Measurements from ENCODE around the gene KCND1.

The KCND1 gene

GRCh38 chrX:48974033-48974432, 2.4 kb upstream of the KCND1 start:
- DNase-seq: no peak

DNA sequence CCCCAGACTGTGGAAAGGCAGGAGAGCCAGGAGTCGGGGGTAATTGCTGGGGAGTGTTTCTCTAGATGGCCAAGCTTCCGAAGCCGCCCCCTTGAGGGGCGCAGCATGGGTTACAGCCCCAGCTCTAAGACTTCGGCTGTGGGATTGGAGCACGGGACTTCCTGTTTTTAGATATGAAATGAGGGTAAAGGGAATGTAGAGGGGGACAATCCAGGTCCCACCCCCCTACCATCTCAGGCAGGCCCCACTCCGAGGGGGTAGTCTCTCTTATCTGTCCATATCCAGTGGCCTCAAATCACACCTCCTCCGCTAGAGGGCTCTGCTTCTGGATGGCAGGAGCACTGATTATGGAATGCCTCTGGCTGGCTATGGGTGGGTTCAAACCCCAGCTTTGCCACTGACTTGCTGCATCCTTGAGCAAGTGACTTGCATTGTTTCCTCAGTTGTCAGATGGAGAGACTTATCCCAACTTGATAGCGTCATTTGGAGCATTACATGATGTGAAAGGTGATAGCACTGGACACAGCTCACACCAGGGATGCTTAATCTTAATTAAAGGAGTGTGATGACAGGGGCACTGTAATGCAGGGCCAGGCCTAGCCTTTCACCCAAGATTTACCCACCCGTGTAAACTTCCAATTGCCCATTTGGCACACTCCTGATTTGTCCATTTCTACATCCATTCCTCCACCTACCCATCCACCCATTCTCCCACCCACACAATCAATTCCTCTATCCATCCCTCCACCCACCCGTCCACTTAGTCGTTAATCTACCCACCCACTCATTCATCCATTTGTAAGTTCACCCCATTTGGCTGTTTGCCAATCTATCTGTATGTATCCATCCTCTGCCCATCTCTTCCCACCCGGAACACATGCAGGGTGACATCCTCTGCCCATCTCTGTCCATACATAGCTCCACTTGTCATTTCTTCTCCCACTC, 848 bp upstream of the KCND1 start:
- peak; percentile 57 for DNase-seq

GRCh38 chrX:48969471-48969870, 2.2 kb downstream of the KCND1 start:
- no peak for DNase-seq

- DNase-seq: no peak
Measured at GRCh38 chrX:48968377-48968776, 3.3 kb downstream of the KCND1 start.

GRCh38 chrX:48966796-48967579, 4.7 kb downstream of the KCND1 start:
- DNase-seq: peak; percentile 48

GRCh38 chrX:48965959-48966358, 5.7 kb downstream of the KCND1 start:
- DNase-seq: no peak

DNA sequence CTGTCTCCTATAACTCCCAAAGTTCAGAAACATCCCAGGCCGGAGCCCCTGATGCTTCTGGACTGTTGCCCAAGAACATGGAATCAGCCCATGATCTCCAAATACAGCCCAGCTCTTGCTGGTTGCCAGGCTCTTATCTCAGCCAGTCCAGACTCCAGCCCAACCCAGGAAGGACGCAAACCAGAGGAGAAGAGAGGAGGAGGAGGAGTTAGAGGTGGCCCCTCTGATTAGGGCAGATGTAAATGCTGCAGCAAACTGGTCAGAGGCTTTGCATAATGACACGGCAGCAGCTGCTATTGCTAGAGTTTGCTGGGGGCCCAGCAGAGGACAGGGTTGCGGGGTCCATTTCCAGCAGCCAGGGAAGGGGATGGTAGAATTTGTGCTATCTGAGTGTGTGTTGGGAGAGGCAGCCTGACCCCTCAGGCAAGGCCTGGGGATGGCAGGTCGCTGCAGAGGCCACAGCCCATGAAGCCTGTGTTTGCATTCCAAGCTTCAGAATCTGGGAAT, 10.0 kb downstream of the KCND1 start:
- no peak for DNase-seq

- no peak for DNase-seq
Measured at GRCh38 chrX:48960291-48960690, 11.4 kb downstream of the KCND1 start.

DNA sequence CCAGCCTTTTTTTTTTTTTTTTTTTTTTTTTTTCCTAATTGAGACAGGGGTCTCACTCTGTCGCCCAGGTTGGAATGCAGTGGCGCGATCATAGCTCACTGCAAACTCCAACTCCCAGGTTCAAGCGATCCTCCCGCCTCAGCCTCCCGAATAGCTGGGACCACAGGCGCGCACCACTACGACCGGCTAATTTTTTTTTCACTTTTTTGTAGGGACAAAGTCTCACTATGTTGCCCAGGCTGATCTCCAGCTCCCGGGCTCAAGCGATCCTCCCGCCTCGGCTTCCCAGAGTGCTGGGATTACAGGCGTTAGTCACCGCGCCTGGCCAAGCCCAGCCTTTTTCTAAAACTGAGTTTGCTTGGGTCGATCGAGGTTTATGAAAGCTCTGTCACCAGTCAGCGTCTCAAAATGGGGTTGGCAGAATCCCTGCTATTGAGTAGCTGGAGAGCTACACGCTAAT, 13.0 kb downstream of the KCND1 start:
- DNase-seq: peak; percentile 60

GRCh38 chrX:48957827-48958634, 13.6 kb downstream of the KCND1 start:
- DNase-seq: peak; percentile 98

DNA sequence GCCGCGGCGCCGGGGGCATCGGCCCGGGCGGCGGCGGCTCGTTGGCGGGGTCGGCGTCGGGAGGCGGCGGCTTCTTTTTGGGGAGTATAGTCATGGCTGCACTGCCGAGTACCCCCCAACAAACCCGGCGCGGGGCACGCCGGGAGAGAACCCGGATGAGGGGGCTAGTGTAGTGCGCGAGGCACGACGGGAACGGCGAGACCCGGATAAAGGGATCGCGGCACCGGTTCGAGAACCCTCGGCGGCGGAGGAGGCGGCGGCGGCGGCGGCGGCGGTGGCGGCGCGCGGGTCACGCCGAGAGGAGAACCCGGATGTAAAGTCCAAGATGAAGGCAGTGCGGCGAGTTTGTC, 14.2 kb downstream of the KCND1 start, which contains the start of gene OTUD5:
OTUD5 (minus strand) TSS at position 131 of the 350 bp plus-strand sequence; CDS start at position 94, 37 bp downstream.
- peak; percentile 50 for DNase-seq

DNA sequence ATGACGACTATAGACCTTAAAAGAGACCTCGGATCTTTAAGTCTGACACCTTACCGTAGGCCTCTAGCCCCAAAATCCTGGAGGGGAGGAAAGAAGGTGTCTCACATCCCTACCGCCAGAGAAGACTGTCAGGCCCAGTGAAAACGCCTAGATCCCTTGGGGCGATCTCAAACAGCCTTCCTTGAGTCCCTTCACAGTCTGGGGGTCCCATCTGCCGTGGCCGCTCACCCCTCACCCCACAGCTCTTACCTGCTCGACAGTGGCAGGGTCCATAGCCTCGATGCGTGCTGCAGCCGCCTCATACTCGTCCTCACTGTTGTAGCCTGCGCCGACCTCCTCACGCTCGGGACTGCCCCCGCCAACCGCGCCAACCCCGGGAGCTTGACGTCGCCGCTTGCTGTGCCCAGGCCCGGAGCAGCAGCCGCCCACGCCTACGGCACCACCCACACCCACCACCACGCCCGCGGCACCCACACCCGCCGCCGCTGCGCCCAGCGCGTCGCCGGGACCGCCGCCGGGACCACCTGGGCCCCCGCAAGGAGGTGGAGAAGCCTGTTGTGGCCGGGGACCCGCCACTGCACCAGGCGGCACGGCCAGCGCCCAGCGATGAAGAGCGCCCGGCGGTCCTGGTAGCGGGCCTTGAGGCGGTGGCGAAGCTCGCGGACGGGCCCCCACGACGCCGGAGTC, 14.8 kb downstream of the KCND1 start:
- DNase-seq: no peak

DNA sequence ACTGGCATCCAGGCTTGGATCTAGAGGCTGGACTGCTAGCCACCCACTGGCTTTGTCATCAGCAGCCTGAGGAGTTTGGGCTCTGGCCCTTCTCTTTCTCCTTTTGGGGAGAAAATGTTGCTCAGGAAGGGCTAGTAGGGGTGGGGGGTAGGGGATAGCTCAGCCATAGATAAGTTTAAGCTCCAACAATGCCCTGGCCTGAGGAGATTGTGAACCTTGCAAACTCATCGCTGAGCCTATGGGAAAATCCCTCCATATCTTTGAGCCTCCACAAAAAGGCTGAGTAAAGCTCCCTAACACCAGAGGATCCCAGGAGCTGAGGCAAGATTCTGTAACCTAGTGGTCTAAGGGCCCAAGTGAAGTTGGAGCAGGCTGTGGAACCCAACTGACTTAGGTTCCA, 23.1 kb downstream of the KCND1 start:
- DNase-seq: no peak

DNA sequence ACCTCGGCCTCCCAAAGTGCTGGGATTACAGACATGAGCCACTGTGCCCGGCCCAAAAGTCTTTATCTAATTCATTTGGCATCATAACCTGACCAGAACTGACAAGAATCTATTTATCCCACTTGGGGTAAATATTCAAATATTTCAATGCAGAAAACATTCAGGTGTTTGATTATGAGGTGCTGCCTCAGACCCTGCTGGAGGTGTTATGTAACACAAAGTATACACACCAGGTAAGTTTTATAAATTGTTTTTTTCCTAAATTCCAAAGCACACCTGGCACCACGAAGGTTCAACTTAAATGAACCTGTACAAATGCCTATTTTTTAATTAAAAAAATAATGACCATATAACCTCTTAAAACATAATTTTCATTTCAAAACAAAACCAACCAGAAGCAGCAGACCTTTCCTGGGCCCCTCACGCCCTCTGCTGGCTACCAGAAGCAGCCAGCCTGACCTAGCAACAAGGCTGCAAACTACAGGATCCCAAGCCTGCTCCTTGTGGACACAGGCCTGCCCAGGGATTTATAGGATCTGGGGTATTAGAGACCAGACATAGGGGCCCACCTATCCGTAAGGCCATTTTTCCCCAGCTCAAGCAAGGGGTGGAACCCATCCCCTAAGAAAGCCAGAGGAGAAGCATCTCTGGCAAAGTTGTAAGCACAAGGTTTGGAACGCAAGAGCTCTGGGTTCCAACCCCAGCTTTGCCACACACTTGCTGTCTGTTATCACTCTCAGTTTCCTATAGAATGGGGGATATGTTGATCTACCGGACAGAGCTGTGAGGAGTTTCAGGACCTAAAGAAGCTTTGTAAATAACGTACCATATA, 25.9 kb downstream of the KCND1 start:
- DNase-seq: peak; percentile 31

GRCh38 chrX:48942895-48943294, 28.7 kb downstream of the KCND1 start:
- DNase-seq: no peak

GRCh38 chrX:48940404-48940955, 31.2 kb downstream of the KCND1 start:
- no peak for DNase-seq

DNA sequence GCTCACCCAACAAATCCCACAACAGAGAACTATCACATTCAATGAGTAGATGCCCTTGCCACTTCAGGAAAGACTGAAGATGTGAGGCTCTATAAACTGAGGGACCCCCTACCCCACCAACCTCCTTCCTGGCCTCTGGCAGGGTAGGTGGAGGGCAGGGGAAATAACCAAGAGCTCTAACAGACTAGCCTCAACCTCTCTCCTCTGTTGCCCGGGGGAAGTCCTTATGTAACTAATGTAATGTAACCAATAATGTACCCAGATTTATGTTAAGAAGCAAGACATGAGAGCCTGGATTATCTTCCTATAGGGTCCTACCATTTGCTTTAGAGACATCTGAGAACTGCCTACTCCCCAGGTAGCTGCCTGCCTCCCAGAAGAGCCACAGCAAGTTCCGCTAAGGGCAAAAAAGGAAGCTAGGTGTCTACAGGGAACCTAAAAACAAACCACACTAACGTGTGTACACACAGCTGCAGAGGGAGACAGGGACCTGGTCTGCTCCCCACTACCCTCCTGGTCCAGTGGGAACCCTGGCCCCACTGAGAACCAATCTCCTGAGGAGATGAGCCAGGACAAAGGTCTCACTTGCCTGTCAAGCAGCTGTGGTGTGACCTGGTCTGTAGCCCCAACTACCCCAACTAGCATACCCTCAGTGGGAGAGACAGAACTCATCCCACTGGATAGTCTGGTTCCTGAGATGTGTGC, 32.0 kb downstream of the KCND1 start:
- no peak for DNase-seq

- no peak for DNase-seq
Measured at GRCh38 chrX:48938721-48939425, 32.8 kb downstream of the KCND1 start.

Measured in fibroblast of upper back skin (primary cell).